Testis (tissue), 3 donors: ENCODE data around the gene GPR21. TPM values are rescaled to one million over a fixed set of nuclear protein-coding genes. Genes with fewer than 3 reads are reported as not detected.

Source experiments
- DNase-seq: peaks from one replicate; pipeline ENCODE4 v3.0.0-alpha.2; 2019
- H3K27ac ChIP-seq, 2 donors: fragments of 200-600 bp; sonication (generic); one replicate each; pipeline ENCODE4 v1.5.1; 2019
- H3K27me3 ChIP-seq: fragments of 200-600 bp; sonication (generic); one replicate; pipeline ENCODE4 v1.5.1; 2019
- H3K36me3 ChIP-seq: fragments of 200-600 bp; sonication (generic); one replicate; pipeline ENCODE4 v1.5.1; 2017; ENCODE audit warnings: low read depth; ENCODE audit errors: missing control alignments
- H3K4me1 ChIP-seq: fragments of 200-600 bp; sonication (generic); one replicate; pipeline ENCODE4 v1.5.1; 2019
- H3K4me3 ChIP-seq, 2 donors: fragments of 200-600 bp; sonication (generic); one replicate each; pipeline ENCODE4 v1.5.1; 2017 to 2019
- H3K9me3 ChIP-seq: fragments of 200-600 bp; sonication (generic); one replicate; pipeline ENCODE4 v1.5.1; 2017
- CTCF ChIP-seq, 3 experiments: fragments of 450-650 bp in 2 of 3; fragments of 200-600 bp in 1 of 3; sonication (generic) in 1 of 3; IDR thresholded peaks; one replicate each; pipeline ENCODE4 v1.5.1; 2016 to 2019; ENCODE audit warnings: antibody characterized with exemption in 3 of 3, mild to moderate bottlenecking in 2 of 3, moderate library complexity in 1 of 3
- POLR2A ChIP-seq: fragments of 450-650 bp; IDR thresholded peaks from one replicate; pipeline ENCODE4 v1.6.1; 2017; ENCODE audit warnings: antibody characterized with exemption, mild to moderate bottlenecking, moderate library complexity
- WGBS, 2 donors: methylation state at CpG; one replicate each; pipeline ENCODE4 v1.1.5; 2018; 5-methylcytosine and 5-hydroxymethylcytosine counted together
- intact Hi-C: fragments of 100-400 bp; cut with DNase I; formaldehyde crosslinking; loops from one replicate; pipeline ENCODE4 v1.15.1; 2023; ENCODE audit warnings: low total_unique reads
- polyA plus RNA-seq: library from polyadenylated mRNA; stranded (reverse); fragments of 350-450 nt; fragmentation: Illumina TruSeq; extraction: RNeasy Lipid Tissue Mini Kit (QIAGEN cat#74804); gene quantifications from one replicate; pipeline ENCODE4 v1.2.3, GENCODE V29; 2014; ENCODE audit warnings: low read depth, low replicate concordance; ENCODE audit not compliant: insufficient read depth
- total RNA-seq, 2 donors: library from RNA; depleted of rRNA; stranded (reverse); fragments of >200 nt; gene quantifications; one replicate each; pipeline ENCODE4 v1.2.3, GENCODE V29; 2016

GPR21 gene
- total and polyA plus RNA-seq, 3 donors from 2014 or later = 3.5 to 6.7 TPM; not detected in 1

GRCh38 chr9:122991370-122991830 is 42.1 kb upstream of the GPR21 start:
- TF ChIP-seq CTCF (IDR thresholded peaks at IDR 0.05) = peak; percentile 61 to 71 (median 67)
- no peak for TF ChIP-seq POLR2A
- Histone ChIP-seq H3K4me1 (no peaks in the 10 kb centered on the region), H3K27me3 (no peaks in the 10 kb centered on the region), H3K4me3 (no peak overlapping the region), H3K27ac (no peak overlapping the region), H3K9me3 (no peaks in the 10 kb centered on the region), H3K36me3 (no peaks in the 10 kb centered on the region)
- peak; percentile 43 for DNase-seq
- WGBS, 2 donors = 55 to 63% methylated on average over 4 of the region's 4 CpGs
- intact Hi-C loops = no loop called here

GRCh38 chr9:122996586-122996985 is 36.9 kb upstream of the GPR21 start:
- intact Hi-C loops = no loop called here
- H3K9me3 ChIP-seq = no peaks in the 10 kb centered on the region
- DNase-seq = no peak
- H3K4me3 ChIP-seq = no peak overlapping the region
- TF ChIP-seq CTCF (IDR thresholded peaks at IDR 0.05) (no peak), POLR2A (no peak)
- H3K27me3 ChIP-seq = no peaks in the 10 kb centered on the region
- no peaks in the 10 kb centered on the region for H3K4me1 ChIP-seq
- no peaks in the 10 kb centered on the region for H3K36me3 ChIP-seq
- WGBS, 2 donors = 83 to 94% methylated on average over 1 of the region's 1 CpG
- H3K27ac ChIP-seq = no peak overlapping the region

- 88 to 90% methylated on average over 5 of the region's 5 CpGs for WGBS, 2 donors
- intact Hi-C loops = no loop called here
- DNase-seq = no peak
- no peak for TF ChIP-seq POLR2A
- no peak for TF ChIP-seq CTCF (IDR thresholded peaks at IDR 0.05)
- no peaks in the 10 kb centered on the region for H3K9me3 ChIP-seq
- no peaks in the 10 kb centered on the region for H3K27me3 ChIP-seq
- no peaks in the 10 kb centered on the region for H3K36me3 ChIP-seq
- H3K27ac ChIP-seq = no peak overlapping the region
- H3K4me1 ChIP-seq = no peaks in the 10 kb centered on the region
- H3K4me3 ChIP-seq = no peak overlapping the region
Observed at GRCh38 chr9:122998448-122998847, 35.0 kb upstream of the GPR21 start.

GRCh38 chr9:123000371-123001068 is 32.9 kb upstream of the GPR21 start:
- WGBS, 2 donors = 93 to 95% methylated on average over 1 of the region's 1 CpG
- Histone ChIP-seq H3K9me3 (no peaks in the 10 kb centered on the region), H3K36me3 (no peaks in the 10 kb centered on the region), H3K27me3 (no peaks in the 10 kb centered on the region), H3K27ac (peak overlapping the region in 1 of 2 donors; percentile 10), H3K4me3 (no peak overlapping the region), H3K4me1 (peaks cover 9% of the 10 kb centered on the region)
- DNase-seq = no peak
- TF ChIP-seq POLR2A = no peak
- intact Hi-C loops = no loop called here

- no peaks in the 10 kb centered on the region for H3K36me3 ChIP-seq
- no peaks in the 10 kb centered on the region for H3K27me3 ChIP-seq
- H3K9me3 ChIP-seq = no peaks in the 10 kb centered on the region
- WGBS, 2 donors = 20 to 37% methylated on average over 5 of the region's 5 CpGs
- DNase-seq = no peak
- TF ChIP-seq POLR2A = no peak
- TF ChIP-seq CTCF (IDR thresholded peaks at IDR 0.05) = no peak
- H3K4me3 ChIP-seq = no peak overlapping the region
- H3K4me1 ChIP-seq = peaks cover 9% of the 10 kb centered on the region
- H3K27ac ChIP-seq = peak overlapping the region; percentile 61 to 71
- intact Hi-C loops = no loop called here
Observed at GRCh38 chr9:123002754-123003153, 30.7 kb upstream of the GPR21 start.
